ENCODE measurements around the gene MEDAG.

Gene MEDAG

DNA sequence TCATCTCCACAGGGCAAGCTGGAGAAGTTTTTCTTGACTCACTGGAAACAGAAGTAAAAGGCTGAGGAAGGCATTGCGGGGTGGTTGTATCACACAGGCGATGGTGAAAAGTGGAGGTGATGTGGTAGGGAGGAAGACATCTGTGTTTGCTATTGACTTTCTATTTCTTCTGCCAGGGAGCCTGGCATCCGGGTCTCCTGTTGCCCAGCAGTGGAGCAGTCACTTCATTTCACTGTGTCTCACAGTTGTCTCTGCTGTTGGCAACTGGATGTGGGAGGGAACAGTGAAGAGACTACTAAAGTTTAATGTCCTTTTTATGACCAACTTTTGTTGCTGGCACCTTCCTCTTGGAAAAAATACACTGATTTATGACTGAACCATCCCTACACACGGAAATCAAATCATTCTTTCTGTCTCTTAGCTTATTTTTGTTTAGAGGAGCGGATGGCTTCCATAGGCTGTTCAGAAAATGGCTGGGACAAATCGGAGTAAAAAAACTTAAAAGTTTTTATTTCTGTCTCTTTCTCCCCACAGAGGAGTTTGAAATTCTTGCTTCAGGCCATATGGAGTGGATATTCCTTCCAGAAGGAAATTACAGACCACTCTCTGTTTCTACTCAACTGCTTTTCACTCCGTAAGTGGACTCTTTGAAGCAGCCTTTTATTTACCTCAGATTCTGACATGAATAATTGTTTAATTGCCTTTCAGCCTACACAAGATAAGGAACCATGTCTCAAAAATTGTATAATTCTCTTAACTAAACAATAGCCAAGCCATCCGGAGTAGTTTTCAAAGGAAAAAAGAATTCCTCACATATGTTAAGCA, 23.8 kb upstream of the MEDAG start:
- peaks cover 8 to 25% (median 23%) of the 10 kb centered on the region in 5 donors for H3K4me1 ChIP-seq (ENCODE audit: control insufficient read depth in 5 of 5, insufficient read depth in 5 of 5, low read length in 5 of 5)
- H3K9me3 ChIP-seq (ENCODE audit: control insufficient read depth in 5 of 5, low read length in 5 of 5) = peaks cover 0 to 5% (median 0%) of the 10 kb centered on the region in 5 donors
- no peaks in the 10 kb centered on the region for H3K36me3 ChIP-seq (ENCODE audit: control insufficient read depth in 5 of 5, insufficient read depth in 5 of 5, low read length in 5 of 5)
- no peak overlapping the region for H3K4me3 ChIP-seq (ENCODE audit: low read depth in 1 of 5, low read length in 5 of 5)
- H3K27me3 ChIP-seq (ENCODE audit: control insufficient read depth in 5 of 5, insufficient read depth in 4 of 5, low read length in 5 of 5) = no peaks in the 10 kb centered on the region
- peak overlapping the region in 1 of 5 donors; percentile 4 for H3K9ac ChIP-seq (ENCODE audit: low read length in 5 of 5)
- H3K27ac ChIP-seq (ENCODE audit: low read depth, low read length) = peak overlapping the region; percentile 71

DNA sequence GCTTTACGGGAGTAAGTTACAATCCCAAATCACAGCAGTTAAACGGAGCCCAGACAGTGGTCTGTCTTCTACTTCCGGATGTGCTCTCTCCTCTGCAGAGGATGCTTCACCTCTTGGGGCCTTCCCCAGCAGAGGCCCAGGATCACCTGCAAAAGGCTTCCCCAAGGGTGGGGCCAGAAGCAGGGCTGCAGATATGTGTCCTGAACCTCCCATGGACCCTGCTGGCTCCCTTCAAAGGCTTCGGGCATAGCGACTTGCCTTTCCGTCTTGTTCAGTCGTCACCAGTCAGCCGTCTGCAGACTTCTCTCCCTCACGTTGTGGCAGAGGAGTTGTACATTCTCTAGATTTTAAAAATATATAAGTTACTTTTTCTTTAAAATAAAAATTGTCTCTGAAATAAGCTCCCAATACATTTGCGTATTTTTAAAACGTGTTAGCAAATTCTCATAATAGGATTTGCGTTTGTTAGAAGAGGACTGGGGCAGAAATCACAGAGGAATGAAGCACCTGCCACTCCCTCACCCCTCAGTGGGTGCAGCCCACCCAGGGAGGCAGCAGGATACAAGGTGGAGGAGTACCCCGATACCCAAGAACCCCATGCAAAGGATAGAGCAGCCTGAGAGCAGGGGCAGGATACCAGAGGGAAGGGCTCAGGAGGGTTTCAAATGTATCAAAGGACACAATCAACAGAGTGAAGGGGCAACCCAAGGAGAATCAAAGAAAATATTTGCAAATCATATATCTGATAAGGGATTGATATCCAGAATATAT, 22.9 kb upstream of the MEDAG start:
- Histone ChIP-seq H3K9me3 (ENCODE audit: control insufficient read depth in 5 of 5, low read length in 5 of 5) (peaks cover 0 to 5% (median 0%) of the 10 kb centered on the region in 5 donors), H3K27ac (ENCODE audit: low read depth, low read length) (no peak overlapping the region)

DNA sequence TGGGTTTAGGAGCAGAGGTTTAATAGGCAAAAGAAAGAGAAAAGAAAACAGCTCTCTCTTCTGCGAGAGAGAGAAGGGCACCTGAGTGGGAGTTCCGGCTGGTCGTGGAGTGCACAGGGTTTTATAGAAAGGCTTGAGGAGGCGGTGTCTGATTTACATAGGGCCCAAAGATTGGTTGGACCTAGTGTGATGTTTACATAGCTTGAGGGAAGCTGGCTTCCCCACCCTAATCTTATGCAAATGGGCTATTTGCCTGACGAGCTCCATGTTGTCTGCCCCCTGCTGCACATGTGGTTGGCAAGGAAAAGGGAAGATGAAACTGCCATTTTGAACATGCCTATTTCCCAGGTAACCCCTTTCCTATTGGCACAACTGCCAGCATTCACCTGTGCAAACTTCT, 21.5 kb upstream of the MEDAG start:
- Histone ChIP-seq H3K9me3 (ENCODE audit: control insufficient read depth in 5 of 5, low read length in 5 of 5) (peaks cover 0 to 8% (median under 1%) of the 10 kb centered on the region in 5 donors), H3K36me3 (ENCODE audit: control insufficient read depth in 5 of 5, insufficient read depth in 5 of 5, low read length in 5 of 5) (no peaks in the 10 kb centered on the region), H3K4me3 (ENCODE audit: low read depth in 1 of 5, low read length in 5 of 5) (no peak overlapping the region), H3K27ac (ENCODE audit: low read depth, low read length) (no peak overlapping the region), H3K4me1 (ENCODE audit: control insufficient read depth in 5 of 5, insufficient read depth in 5 of 5, low read length in 5 of 5) (peaks cover 8 to 25% (median 22%) of the 10 kb centered on the region in 5 donors), H3K9ac (ENCODE audit: low read length in 5 of 5) (no peak overlapping the region), H3K27me3 (ENCODE audit: control insufficient read depth in 5 of 5, insufficient read depth in 4 of 5, low read length in 5 of 5) (no peaks in the 10 kb centered on the region)

More for the DNA sequence above, 22.9 kb upstream of the MEDAG start:
- no peak overlapping the region for H3K9ac ChIP-seq (ENCODE audit: low read length in 5 of 5)
- no peak overlapping the region for H3K4me3 ChIP-seq (ENCODE audit: low read depth in 1 of 5, low read length in 5 of 5)
- H3K27me3 ChIP-seq (ENCODE audit: control insufficient read depth in 5 of 5, insufficient read depth in 4 of 5, low read length in 5 of 5) = no peaks in the 10 kb centered on the region
- no peaks in the 10 kb centered on the region for H3K36me3 ChIP-seq (ENCODE audit: control insufficient read depth in 5 of 5, insufficient read depth in 5 of 5, low read length in 5 of 5)
- H3K4me1 ChIP-seq (ENCODE audit: control insufficient read depth in 5 of 5, insufficient read depth in 5 of 5, low read length in 5 of 5) = peaks cover 8 to 25% (median 23%) of the 10 kb centered on the region in 5 donors

DNA sequence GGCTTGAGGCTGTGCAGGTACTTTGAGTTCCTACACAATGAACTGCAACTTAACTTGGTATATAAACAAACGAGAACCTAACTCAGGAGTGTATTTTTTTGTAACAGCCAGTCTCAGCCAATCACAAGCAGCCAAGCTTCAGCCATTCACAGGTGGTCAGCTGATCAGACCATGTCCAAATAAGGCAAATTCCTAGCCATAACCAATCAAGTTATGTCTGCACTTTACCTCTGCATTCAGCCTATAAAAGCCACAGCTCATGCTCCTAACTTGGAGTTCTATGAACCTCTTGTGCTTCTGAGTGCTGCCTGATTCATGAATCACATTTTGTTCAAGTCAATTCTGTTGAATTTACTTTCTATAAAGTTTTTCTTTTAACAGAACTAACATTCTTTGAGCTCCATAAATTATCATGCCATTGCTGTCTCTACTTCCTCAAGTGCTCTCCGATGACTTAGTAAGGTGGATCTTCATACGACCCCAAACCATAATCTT, 16.8 kb upstream of the MEDAG start:
- no peak overlapping the region for H3K27ac ChIP-seq (ENCODE audit: low read depth, low read length)
- H3K4me1 ChIP-seq (ENCODE audit: control insufficient read depth in 5 of 5, insufficient read depth in 5 of 5, low read length in 5 of 5) = peaks cover 0 to 3% (median 0%) of the 10 kb centered on the region in 5 donors
- peaks cover 0 to 8% (median 3%) of the 10 kb centered on the region in 5 donors for H3K9me3 ChIP-seq (ENCODE audit: control insufficient read depth in 5 of 5, low read length in 5 of 5)
- no peaks in the 10 kb centered on the region for H3K27me3 ChIP-seq (ENCODE audit: control insufficient read depth in 5 of 5, insufficient read depth in 4 of 5, low read length in 5 of 5)
- no peak overlapping the region for H3K9ac ChIP-seq (ENCODE audit: low read length in 5 of 5)
- H3K36me3 ChIP-seq (ENCODE audit: control insufficient read depth in 5 of 5, insufficient read depth in 5 of 5, low read length in 5 of 5) = no peaks in the 10 kb centered on the region
- H3K4me3 ChIP-seq (ENCODE audit: low read depth in 1 of 5, low read length in 5 of 5) = no peak overlapping the region

DNA sequence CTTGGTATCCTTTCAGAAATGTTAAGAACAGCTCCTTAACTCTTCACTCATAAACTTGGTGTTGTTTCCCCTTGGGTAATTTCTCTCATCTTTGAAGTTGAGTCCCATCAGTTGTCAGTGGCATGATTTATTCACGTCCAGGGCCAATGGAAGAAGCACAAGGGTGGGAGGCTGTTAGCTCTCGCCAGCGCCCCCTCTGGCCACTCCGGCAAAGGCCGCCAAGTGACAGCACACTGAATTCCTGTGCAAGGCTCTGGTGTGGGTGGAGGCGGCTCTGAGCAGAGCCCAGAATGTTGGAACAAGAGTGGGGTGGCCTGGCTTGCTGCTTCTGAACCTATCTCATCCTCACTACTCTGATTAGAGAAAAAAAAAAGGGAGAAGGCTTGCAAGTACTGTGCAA, 13.1 kb upstream of the MEDAG start:
- H3K9me3 ChIP-seq (ENCODE audit: control insufficient read depth in 5 of 5, low read length in 5 of 5) = peaks cover 0 to 5% (median 0%) of the 10 kb centered on the region in 5 donors
- peaks cover 2 to 15% (median 14%) of the 10 kb centered on the region in 5 donors for H3K4me1 ChIP-seq (ENCODE audit: control insufficient read depth in 5 of 5, insufficient read depth in 5 of 5, low read length in 5 of 5)

DNA sequence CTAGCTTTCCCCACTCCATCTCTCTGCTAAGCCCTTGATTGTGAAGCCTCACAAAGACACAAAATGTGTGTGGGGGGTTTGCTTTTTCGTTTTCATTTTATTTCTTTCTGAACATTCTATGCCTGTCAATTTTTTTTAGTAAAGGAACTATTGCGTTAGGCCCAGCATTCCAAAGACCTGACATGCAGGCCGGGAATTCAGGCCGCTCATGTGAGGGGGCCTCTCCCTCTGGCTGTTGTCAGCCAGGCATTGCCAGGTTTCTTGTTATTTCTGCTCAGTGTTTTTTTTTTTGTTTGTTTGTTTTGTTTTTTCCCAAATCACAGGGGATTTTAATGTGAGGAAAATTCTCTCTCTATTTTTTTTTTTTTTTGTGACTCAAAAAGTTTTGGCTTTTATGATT, 10.3 kb upstream of the MEDAG start:
- H3K27me3 ChIP-seq (ENCODE audit: control insufficient read depth in 5 of 5, insufficient read depth in 4 of 5, low read length in 5 of 5) = no peaks in the 10 kb centered on the region
- H3K4me1 ChIP-seq (ENCODE audit: control insufficient read depth in 5 of 5, insufficient read depth in 5 of 5, low read length in 5 of 5) = peaks cover 9 to 36% (median 32%) of the 10 kb centered on the region in 5 donors
- H3K9me3 ChIP-seq (ENCODE audit: control insufficient read depth in 5 of 5, low read length in 5 of 5) = no peaks in the 10 kb centered on the region
- peak overlapping the region in 2 of 5 donors; percentile 38 to 70 for H3K9ac ChIP-seq (ENCODE audit: low read length in 5 of 5)
- H3K27ac ChIP-seq (ENCODE audit: low read depth, low read length) = peak overlapping the region; percentile 15
- H3K4me3 ChIP-seq (ENCODE audit: low read depth in 1 of 5, low read length in 5 of 5) = no peak overlapping the region
- H3K36me3 ChIP-seq (ENCODE audit: control insufficient read depth in 5 of 5, insufficient read depth in 5 of 5, low read length in 5 of 5) = no peaks in the 10 kb centered on the region

More for the DNA sequence above, 13.1 kb upstream of the MEDAG start:
- no peaks in the 10 kb centered on the region for H3K27me3 ChIP-seq (ENCODE audit: control insufficient read depth in 5 of 5, insufficient read depth in 4 of 5, low read length in 5 of 5)
- H3K27ac ChIP-seq (ENCODE audit: low read depth, low read length) = no peak overlapping the region
- H3K9ac ChIP-seq (ENCODE audit: low read length in 5 of 5) = no peak overlapping the region
- no peaks in the 10 kb centered on the region for H3K36me3 ChIP-seq (ENCODE audit: control insufficient read depth in 5 of 5, insufficient read depth in 5 of 5, low read length in 5 of 5)
- no peak overlapping the region for H3K4me3 ChIP-seq (ENCODE audit: low read depth in 1 of 5, low read length in 5 of 5)

DNA sequence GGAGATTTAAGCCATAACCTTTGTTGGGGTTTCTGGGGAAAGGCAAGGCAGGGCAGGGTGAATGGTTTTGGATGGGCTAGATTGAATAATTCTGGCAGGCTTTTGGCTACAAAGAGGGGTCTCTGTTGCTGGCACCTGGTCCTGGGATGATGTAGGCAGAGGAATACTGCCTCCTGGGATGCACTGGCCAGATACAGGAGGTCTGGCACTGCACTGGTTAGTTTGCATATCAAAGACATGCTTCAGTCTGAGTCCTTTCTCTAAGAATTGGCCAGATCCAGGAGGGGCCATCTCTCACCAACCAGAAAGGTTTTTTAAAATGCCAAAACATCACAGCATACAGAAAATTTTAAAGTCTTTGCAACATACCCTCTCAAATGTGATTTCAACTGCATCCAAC, 8.0 kb upstream of the MEDAG start:
- Histone ChIP-seq H3K27me3 (ENCODE audit: control insufficient read depth in 5 of 5, insufficient read depth in 4 of 5, low read length in 5 of 5) (no peaks in the 10 kb centered on the region), H3K9me3 (ENCODE audit: control insufficient read depth in 5 of 5, low read length in 5 of 5) (no peaks in the 10 kb centered on the region), H3K36me3 (ENCODE audit: control insufficient read depth in 5 of 5, insufficient read depth in 5 of 5, low read length in 5 of 5) (no peaks in the 10 kb centered on the region), H3K4me1 (ENCODE audit: control insufficient read depth in 5 of 5, insufficient read depth in 5 of 5, low read length in 5 of 5) (peaks cover 7 to 37% (median 32%) of the 10 kb centered on the region in 5 donors), H3K27ac (ENCODE audit: low read depth, low read length) (peak overlapping the region; percentile 35), H3K4me3 (ENCODE audit: low read depth in 1 of 5, low read length in 5 of 5) (peak overlapping the region in 1 of 5 donors; percentile 4), H3K9ac (ENCODE audit: low read length in 5 of 5) (no peak overlapping the region)

DNA sequence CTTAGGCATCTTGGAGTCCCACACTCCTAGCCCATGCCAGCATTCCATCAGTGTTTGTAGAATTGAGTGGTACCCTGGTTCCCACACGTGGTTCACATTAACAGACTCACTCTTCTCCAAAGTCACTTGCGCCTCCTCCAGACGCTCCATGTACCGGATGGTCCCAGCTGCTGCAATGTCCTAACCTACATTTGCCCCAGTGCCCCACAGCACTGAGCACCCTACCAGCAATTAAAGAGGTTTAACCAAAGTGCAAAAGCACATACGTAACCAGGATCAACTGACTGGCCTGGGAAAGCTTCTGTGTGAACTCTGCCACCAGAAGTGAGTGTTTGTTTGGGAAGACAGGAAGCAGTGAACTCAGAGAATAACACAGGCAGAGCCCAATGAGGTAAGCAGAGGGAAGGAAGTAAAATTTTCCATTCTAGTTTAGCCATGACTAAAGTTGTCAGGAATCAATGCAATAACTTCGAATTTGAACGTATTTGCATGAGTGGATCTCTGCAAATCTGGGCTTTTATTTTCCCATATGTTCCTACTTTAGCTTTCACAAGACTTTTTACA, 7.3 kb upstream of the MEDAG start:
- H3K36me3 ChIP-seq (ENCODE audit: control insufficient read depth in 5 of 5, insufficient read depth in 5 of 5, low read length in 5 of 5) = no peaks in the 10 kb centered on the region
- peak overlapping the region in 1 of 5 donors; percentile 4 for H3K4me3 ChIP-seq (ENCODE audit: low read depth in 1 of 5, low read length in 5 of 5)
- no peak overlapping the region for H3K9ac ChIP-seq (ENCODE audit: low read length in 5 of 5)
- H3K27me3 ChIP-seq (ENCODE audit: control insufficient read depth in 5 of 5, insufficient read depth in 4 of 5, low read length in 5 of 5) = no peaks in the 10 kb centered on the region
- peak overlapping the region; percentile 74 for H3K27ac ChIP-seq (ENCODE audit: low read depth, low read length)
- H3K9me3 ChIP-seq (ENCODE audit: control insufficient read depth in 5 of 5, low read length in 5 of 5) = no peaks in the 10 kb centered on the region
- H3K4me1 ChIP-seq (ENCODE audit: control insufficient read depth in 5 of 5, insufficient read depth in 5 of 5, low read length in 5 of 5) = peaks cover 7 to 37% (median 29%) of the 10 kb centered on the region in 5 donors

DNA sequence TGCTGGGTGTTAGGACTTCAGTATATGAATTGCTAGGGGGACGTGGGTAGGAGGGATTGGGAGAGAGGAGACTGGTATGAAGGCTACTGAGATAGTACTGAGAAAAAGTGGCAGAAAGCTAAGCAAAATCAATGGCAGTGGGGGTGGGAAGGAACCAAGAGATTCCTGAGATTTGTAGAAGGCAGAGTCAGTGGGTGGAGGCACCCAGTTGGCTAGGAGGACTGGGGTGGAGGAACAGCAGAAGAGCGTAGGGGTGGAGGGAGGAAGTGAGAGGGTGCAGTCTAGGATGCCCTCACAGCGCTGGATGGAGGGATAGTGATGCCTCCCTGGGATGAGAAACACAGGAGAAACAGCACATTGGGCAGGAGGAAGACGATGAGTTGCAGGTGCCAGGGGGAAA, 5.6 kb upstream of the MEDAG start:
- no peaks in the 10 kb centered on the region for H3K36me3 ChIP-seq (ENCODE audit: control insufficient read depth in 5 of 5, insufficient read depth in 5 of 5, low read length in 5 of 5)
- H3K27me3 ChIP-seq (ENCODE audit: control insufficient read depth in 5 of 5, insufficient read depth in 4 of 5, low read length in 5 of 5) = peaks cover 0 to 7% (median 3%) of the 10 kb centered on the region in 5 donors
- H3K27ac ChIP-seq (ENCODE audit: low read depth, low read length) = no peak overlapping the region
- no peaks in the 10 kb centered on the region for H3K9me3 ChIP-seq (ENCODE audit: control insufficient read depth in 5 of 5, low read length in 5 of 5)
- H3K4me1 ChIP-seq (ENCODE audit: control insufficient read depth in 5 of 5, insufficient read depth in 5 of 5, low read length in 5 of 5) = peaks cover 8 to 35% (median 26%) of the 10 kb centered on the region in 5 donors
- no peak overlapping the region for H3K9ac ChIP-seq (ENCODE audit: low read length in 5 of 5)
- no peak overlapping the region for H3K4me3 ChIP-seq (ENCODE audit: low read depth in 1 of 5, low read length in 5 of 5)
